Measurements from ENCODE around the gene CENPA.
A peak's percentile ranks its signal among the peaks of the same experiment; 100 is the strongest.
"Not testable (repeated sequence)": the region's sequence is repeated elsewhere in the genome, so short reads cannot be mapped to it uniquely, and the experiment has no call there.

CENPA gene

DNA sequence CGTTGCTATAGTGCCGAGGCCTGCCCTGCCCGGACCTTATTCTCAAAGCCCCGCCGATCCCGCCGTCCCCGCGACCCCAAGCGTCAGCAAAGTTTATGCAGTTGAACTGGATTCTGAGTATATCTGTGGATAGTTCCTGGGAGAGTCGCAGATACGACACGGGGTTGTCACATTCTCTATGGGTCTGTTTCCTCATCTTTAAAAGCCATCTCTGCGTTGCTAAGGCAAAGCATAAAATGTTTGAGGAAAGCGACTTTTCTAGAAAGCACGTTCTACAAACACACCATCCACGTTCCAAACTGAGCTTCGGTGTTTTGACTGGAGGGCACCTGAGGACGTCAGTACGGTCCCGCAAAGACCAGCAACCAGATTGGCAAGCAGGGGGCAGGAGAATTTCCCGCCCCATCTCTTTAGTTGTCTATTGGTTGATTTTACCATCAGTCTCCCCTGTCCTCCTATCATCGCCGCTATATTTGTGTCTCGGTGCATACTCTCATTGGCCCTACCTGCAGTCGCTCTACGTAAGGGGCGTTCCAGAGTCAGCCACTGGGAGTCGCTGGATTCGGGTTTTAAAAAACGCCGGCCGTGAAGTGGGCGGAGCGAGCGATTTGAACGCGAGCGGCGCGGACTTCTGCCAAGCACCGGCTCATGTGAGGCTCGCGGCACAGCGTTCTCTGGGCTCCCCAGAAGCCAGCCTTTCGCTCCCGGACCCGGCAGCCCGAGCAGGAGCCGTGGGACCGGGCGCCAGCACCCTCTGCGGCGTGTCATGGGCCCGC, at the start of gene CENPA:
CENPA (plus strand) TSS at position 626 of the 776 bp plus-strand sequence; CDS start at position 767, 141 bp downstream.
- peak; percentile 97 for DNase-seq

DNA sequence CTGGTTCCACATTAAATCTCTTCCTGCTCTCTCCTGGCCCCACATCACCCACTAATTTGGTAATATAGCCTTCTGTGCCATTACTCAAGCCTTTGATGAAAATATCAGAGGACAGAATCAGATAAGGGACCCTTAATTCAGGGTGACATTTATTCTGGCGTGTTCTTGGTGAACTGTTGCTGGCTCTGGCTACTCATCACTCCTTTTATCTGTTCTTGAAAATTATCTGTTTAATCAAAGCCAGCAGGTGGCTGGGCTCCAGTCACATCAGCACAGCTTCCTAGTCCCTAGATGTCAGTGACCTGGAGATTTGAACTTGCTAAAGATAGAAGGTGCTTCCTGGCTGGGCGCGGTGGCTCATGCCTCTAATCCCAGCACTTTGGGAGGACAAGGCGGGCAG, 48.6 kb upstream of the CENPA start:
- no peak for DNase-seq

DNA sequence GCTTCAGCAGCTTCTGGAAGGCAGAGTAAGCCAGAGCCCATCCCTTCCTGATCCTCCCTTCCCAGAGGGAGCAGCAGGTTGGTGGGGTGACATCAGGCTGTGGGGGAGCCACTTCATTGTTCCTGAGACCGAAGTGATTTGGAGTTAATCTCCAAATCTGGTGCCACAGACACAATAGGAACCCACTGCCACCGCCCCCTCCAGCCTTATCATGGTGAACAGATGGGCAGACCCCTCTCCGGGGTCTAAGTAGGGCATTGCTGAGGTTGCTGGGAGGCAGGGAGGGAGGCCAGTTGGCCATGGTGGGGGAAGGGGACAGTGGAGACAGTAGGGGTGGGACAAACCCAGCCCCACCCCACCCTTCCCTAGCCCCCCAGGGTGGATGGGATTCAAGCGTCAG, 47.4 kb upstream of the CENPA start:
- DNase-seq: no peak

DNA sequence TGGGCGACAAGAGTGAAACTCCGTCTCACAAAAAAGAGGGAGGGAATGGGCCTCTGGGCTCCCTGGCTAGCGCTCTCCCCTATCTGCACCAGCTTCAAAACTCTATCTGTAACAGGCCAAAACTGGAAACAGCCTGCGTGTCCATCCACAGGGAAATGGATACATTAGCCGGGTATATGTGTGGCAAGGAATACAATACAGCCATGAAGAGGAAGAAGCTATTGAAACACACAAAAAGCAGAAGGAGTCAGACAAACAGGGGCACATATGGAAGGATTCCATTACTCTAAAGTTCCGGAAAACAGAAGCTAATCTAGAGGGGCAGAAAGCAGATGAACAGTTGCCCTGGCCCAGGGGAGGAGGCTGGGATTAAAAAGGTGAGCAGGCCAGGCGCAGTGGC, 46.3 kb upstream of the CENPA start:
- DNase-seq: no peak

DNA sequence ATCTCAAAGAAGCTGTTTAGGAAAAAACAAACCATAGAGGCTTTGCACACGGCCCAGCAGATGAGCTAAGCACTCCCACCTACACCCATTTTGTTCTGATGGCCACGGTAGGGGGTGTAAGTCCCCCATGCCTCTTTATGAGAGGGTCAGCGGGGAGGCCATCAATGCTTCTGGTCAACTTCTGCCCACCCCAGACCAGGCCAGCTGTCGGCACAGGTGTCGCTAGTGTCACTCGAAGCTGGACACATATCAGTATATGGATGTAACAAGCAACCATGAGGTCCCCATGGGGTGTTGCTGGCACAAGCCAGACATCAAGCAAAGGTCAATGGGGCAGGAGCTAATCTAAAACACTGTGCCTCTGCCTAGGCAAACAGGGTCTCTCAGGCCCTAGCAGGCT, 45.5 kb upstream of the CENPA start:
- DNase-seq: no peak

DNA sequence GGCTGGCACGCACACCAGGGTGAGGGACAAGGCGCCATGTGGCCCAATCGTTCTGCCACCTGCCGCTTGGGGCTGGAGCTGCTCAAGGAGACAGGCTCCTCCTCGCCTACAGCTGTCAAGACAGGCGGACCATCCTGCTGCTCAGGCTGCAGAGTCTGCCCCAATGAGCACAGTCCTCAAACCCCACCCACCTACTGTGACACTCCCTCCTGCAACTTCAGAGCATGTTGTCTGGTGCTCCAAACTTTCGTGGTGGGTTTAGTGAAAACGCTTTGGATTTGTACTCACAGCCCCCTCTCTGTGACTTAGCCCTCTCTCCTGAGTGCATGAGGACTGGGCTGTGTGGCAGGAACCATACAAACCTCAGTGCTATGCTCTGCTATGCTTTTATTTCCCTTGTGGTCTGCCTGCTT, 45.0 kb upstream of the CENPA start:
- peak; percentile 41 for DNase-seq

DNA sequence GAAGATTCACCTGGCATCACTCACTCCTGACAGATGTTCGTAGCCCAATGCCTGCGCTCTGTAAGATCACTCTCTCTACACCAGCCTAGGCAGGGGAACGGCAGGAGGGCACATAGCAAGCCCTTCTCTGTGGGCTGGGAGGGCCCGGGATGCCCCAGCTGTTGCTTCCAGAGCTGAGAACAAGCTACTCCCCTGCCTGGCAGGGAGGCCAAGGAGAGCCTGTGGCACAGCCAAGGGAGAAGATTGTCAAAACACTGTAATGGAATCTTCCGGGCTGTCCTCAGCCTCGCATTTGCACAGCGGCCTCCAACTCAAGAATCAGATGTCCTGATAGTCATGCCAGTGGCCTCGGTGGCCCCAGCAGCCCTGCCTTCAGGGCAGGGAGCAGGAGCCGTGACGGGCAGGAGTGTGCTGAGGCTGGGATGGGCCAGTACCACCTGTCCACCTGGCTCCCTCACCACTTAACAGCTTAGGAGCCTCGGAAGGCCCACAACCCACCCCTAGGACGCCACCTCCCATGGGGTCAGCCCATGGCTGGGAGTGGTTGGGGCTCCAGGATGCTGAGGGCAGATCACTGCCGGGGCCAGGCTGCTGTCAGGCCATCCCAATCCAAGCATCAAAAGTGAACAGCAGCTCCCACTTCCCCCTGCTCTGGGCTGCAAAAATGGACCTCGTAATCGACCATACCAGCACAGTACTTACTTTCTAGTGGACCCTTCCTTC, 43.6 kb upstream of the CENPA start:
- no peak for DNase-seq

DNA sequence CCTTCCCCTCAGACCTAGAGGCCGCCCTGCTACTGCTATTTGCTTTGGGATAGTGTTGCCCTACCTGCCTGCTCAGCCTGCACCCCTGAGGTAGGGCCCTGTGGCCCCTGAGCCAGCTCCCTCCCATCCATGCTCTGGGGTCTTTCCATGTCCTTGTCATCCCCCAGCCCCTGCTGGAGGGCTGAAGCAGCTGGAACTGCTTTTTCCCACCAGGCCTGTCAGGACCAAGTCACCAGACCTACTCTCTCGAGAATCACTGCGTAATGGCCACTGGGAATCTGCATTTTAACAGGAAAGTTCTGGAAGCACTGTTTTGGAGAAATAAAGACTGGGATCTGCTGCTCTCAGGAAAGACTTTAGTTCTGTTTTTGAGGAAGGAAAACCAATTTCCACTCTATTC, 42.0 kb upstream of the CENPA start:
- no peak for DNase-seq

DNA sequence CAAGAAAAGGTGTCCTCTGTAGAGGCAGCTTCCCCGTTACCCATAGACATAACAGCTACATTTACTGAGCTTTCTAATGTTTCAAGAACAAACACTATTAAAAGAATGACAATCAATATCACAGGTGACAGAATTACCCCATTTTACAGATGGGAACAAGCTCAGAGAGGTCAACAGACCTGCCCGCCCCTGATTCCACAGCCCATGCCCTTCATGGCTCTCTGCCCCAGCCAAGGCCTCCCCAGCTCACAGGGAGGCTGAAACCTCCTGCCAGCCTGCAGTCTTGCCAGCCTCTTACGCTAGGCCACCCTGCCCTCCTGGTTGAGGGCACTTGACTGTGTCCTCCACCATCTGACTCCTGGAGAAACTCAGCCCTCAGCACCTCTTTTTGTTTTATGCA, 40.9 kb upstream of the CENPA start:
- no peak for DNase-seq

DNA sequence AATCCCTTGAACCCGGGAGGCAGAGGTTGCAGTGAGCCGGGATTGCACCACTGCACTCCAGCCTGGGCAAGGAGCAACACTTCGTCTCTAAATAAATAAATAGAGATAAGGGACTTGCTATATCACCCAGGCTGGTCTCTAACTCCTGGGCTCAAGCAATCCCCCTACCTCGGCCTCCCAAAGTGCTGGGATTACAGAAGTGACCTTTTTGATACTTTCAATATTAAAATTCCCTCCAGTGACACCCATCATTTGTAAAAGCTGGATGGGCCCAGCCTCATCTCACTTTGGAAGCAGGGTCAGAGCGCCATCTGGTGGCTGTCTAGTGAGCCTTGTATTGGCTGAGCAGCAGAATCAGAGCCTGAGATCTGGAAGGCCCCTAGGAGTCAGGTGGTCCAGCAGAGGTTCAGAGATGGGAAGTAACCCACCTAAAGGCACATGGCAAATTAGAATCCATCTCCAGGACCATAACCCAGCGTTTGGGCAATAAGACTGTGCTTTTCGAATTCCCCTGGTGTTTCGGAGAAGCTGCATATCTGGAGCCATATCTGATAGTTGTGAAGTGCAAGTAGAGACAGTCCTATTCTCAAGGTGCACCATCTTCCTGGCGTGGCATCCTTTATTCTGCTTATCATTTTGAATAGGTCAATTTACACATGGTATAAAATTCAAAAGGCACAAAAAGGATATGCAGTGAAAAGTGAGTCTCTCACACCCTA, 40.1 kb upstream of the CENPA start:
- peak; percentile 86 for DNase-seq

DNA sequence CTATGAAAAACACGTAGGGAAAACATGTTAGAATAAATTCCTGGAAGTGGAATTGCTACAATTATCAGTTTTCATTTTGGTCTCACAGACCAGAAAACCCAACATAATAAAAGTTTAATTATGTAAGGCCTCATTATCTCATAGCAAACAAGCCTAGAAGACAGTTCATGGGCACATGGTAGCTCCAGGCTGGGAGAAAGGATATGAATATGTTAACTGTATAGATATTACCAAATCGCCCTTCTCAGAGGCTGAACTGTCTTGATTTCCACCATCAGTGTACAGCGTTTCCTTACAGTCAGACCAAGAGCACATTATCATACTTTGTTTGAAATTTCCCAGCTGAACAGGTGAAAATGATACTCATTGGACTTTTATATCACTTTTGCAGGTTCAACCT, 38.9 kb upstream of the CENPA start:
- no peak for DNase-seq

DNA sequence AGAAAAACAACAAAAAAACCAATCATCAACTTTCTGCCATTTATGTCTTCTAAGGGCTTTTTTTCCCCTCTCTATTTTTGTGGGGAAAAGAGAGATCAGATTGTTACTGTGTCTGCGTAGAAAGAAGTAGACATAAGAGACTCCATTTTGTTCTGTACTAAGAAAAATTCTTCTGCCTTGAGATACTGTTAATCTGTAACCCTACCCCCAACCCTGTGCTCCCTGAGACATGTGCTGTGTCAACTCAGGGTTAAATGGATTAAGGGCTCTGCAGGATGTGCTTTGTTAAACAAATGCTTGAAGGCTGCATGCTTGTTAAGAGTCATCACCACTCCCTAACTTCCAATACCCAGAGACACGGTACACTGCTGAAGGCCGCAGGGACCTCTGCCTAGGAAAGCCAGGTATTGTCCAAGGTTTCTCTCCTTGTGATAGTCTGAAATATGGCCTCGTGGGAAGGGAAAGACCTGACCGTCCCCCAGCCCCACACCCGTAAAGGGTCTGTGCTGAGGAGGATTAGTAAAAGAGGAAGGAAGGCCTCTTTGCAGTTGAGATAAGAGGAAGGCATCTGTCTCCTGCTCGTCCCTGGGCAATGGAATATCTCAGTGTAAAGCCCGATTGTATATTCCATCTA, 36.0 kb upstream of the CENPA start:
- not testable (repeated sequence) for DNase-seq

DNA sequence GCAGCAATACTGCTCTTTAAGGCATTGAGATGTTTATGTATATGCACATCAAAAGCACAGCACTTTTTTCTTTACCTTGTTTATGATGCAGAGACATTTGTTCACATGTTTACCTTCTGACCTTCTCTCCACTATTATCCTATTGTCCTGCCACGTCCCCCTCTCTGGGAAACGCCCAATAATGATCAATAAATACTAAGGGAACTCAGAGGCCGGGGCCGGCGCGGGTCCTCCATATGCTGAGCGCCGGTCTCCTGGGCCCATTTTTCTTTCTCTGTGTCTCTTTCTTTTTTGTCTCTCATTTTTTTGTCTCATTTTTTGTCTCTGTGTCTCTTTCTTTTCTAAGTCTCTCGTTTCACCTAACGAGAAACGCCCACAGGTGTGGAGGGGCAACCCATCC, 35.4 kb upstream of the CENPA start:
- not testable (repeated sequence) for DNase-seq

DNA sequence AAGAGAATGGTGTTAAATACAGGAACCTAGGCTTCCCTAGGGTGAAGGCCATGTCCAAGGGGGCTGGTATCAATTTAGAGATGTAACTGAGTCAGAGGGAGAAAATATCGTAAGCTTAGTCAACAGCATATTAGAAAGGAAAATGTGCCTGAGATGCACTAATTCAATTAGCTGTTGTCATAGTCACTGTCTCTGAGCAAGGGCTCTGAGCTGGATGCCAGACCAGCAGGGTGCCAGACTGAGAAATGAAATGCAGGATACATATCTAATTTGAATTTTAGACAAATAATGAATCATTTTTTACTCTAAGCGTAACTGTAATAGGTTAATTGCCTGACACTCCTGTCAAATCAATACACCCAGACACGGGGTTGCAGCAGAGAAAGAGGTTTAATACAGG, 33.2 kb upstream of the CENPA start:
- DNase-seq: no peak

DNA sequence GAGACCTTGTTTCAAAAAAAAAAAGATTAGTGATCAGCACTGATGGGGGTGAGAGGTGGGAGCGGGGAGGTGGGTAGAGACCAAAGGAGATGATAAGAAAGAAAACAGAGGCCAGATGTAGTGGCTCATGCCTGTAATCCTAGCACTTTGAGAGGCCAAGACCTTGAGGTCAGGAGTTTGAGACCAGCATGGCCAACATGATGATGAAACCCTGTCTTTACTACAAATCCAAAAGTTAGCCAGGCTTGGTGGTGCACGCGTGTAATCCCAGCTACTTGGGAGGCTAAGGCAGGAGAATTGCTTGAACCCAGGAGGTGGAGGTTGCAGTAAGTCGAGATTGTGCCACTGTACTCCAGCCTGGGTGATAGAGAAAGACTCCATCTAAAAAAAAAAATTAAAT, 31.3 kb upstream of the CENPA start:
- DNase-seq: no peak

DNA sequence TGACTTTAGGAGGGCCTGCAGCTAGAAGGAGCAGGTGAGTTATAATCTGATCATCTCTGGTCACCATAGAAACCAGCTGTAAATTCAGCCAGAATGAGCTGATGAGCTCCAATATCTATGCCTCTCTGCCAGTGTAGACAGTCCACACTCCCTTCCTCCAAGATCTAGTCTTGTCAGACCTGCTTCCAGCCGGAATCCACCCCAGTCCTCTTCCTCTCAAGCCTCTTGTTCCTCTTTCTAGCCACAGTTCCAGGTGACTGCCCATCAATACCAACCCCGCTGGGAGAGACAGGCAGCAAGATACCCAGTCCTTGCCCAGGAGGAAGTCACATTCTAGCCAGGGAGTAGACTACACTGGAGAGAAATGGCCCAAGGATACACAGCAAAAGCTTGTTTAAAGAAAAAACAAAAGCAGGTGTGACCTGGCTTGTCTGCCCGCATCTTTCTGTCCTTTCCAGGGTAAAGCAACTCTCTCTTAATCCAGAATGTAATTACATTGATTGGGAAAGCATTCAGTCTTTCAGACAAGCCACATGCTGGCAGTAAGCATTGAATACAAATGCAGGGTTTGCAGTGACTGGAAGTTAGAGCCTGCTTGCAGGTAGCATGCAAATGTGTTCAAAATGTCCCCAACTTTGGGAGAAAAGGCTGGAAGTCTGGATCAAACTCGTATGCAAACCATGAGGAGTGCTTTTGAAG, 30.7 kb upstream of the CENPA start:
- no peak for DNase-seq

DNA sequence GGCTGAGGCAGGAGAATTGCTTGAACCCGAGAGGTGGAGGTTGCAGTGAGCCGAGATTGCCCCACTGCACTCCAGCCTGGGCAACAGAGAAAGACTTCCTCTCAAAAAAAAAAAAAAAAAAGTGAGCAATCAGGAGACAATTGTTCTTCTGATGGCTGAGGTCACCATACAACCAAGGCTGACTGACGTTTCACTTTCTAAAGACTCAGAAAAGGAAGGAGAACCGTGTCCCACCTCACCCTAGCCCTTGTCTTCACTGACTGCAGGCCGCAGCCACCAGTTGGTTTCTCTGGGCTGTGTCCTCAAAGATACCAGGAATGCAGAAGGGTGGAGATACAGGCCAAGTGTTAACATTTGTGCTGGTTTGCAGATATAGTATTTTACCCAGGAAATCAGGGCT, 29.5 kb upstream of the CENPA start:
- DNase-seq: no peak

DNA sequence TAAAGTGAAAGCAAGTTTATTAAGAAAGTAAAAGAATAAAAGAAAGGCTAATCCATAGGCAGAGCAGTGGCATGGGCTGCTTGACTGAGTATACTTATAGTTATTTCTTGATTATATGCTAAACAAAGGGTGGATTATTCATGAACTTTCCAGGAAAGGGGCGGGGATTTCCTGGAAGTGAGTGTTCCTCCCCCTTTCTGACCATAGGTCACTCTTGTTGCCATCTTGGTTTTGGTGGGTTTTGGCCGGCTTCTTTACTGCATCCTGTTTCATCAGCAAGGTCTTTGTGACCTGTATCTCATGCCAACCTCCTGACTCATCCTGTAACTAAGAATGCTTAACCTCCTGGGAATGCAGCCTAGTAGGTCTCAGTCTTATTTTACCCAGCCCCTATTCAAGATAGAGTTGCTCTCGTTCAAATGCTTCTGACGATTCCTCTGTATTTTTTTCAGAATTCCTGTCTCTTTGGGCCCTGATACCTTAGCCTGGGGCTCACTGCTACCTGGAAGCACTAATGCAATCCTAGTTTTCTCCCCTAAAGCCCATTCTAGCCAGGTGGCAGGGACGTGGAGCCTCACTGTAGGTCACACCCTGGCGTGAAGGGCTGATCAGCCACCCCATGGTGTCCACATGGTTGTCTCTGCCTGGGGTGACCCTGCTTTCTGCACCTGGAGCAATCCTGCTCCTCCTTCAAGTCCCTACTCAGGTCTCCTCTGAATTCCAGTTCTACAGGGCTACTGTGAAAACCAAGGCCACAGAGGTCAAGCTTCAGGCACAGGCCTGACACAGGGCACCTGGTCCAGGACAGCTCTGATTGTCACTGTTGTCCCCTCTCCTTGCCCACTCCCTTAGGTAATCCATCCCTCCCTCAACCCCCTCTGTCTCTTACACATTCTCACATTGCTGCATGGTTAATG, 27.7 kb upstream of the CENPA start:
- DNase-seq: peak; percentile 40

DNA sequence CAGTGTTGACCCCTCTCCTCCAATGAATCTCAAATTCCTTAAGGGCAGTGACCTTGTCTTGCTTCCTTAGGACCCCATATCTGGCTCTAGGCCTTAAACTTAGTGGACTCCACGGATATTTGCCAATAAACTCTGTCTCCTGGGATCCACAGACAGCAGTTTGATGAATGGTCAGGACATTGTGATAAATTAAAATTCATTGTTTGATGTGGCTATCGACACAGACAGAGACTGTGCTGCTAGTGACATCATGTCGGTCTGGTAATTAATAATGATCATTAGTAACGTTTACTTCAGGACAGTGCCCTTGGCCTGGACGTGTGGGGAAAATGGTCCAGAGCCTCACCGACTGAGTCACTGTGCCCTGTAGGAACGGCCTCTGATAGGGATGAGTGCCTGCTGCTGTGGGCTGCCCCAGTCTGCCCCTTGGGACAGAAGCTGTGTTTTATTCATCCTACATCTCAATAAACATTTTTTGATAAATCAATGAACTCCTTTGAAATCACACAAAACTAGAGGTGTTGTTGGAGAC, 27.0 kb upstream of the CENPA start:
- DNase-seq: no peak

DNA sequence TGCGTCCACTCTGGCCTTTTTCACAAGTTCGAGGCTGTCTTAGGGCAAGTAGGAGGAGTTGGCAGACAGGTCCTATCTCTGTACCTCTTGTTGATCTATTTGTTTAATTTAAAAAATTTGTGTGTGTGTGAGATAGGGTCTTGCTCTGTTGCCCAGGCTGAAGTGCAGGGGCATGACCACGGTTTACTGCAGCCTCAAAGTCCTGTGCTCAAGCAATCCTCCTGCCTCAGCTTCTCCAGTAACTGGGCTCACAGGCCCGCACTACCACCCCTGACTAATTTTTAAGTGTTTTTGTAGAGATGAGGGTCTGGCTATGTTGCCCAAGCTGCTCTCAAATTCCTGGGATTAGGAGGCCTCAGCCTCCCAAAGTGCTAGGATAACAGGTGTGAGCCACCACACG, 26.0 kb upstream of the CENPA start:
- no peak for DNase-seq

DNA sequence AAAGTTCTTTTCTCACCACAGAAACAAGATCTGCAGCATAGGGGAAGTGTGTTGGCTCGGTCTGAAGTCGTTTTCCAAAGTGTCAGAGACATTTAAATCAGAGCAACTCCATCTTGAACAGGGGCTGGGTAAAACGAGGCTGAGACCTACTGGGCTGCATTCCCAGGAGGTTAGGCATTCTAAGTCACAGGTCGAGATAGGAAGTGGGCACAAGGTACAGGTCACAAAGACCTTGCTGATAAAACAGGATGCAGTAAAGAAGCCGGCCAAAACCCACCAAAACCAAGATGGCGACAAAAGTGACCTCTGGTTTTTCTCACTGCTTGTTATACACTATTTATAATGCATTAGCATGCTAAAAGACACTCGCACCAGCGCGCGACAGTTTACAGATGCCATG, 24.9 kb upstream of the CENPA start:
- not testable (repeated sequence) for DNase-seq

Data from activated CD4-positive, alpha-beta T cell treated with anti-CD3 and anti-CD28 coated beads for 48 hours (primary cell).